GM10266 (cell line): ENCODE results near the gene DTX3.

Source experiments
- DNase-seq: peaks from one replicate; pipeline ENCODE4 v3.0.0; 2012; ENCODE audit errors: extremely low spot score
- CTCF ChIP-seq: IDR thresholded peaks from 2 replicates; pipeline ENCODE4 v1.5.1; 2012; ENCODE audit warnings: mild to moderate bottlenecking, low read depth; ENCODE audit not compliant: control insufficient read depth, insufficient read depth; ENCODE audit errors: missing control alignments

The DTX3 gene

GRCh38 chr12:57612711-57613426 is 8.2 kb downstream of the DTX3 start:
- no peak for TF ChIP-seq CTCF
- DNase-seq, result peak; percentile 31

- DNase-seq, result no peak
- TF ChIP-seq CTCF, result no peak
Observed at GRCh38 chr12:57613427-57614109, 8.9 kb downstream of the DTX3 start.

- no peak for TF ChIP-seq CTCF
- DNase-seq, result peak; percentile 91
Observed at GRCh38 chr12:57614178-57614947, 9.7 kb downstream of the DTX3 start.

- TF ChIP-seq CTCF, result no peak
Observed at GRCh38 chr12:57614948-57615500, 10.4 kb downstream of the DTX3 start.

GRCh38 chr12:57615637-57616036 is 11.0 kb downstream of the DTX3 start:
- DNase-seq, result no peak
- TF ChIP-seq CTCF, result no peak

More at GRCh38 chr12:57614948-57615500, 10.4 kb downstream of the DTX3 start:
- no peak for DNase-seq

GRCh38 chr12:57616383-57617101 is 11.9 kb downstream of the DTX3 start:
- no peak for DNase-seq
- TF ChIP-seq CTCF, result no peak
